Measurements from ENCODE around the gene DMXL1. TPM values are rescaled to one million over a fixed set of nuclear protein-coding genes. Genes with fewer than 3 reads are reported as not detected.

The DMXL1 gene
- total RNA-seq, 2 experiments from 2014 or later: 23.5 to 31.1 TPM

DNA sequence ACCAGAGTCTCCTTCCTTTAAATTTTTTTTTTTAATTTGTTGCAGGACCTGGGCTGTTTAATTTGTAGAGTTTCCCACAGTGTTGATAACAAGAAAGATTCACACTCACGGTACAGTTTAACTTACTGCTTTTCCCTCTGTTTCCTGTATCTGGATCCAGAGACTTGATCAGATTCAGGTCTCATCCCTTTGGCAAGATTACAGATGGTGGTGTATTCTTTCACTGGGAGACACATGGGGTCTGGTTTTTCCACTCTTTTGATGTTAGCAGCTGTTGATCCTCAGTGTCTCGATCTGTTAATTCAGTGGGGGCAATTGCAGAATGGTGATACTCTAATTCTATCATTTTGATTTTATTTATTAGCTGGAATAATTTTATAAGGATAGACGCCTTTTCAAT lies 209.5 kb downstream of the DMXL1 start:
- POLR2A ChIA-PET: no interaction called here
- no peaks in the 10 kb centered on the region for H3K27me3 Mint-ChIP-seq
- peak overlapping the region; percentile 23 for H3K4me3 Mint-ChIP-seq

DNA sequence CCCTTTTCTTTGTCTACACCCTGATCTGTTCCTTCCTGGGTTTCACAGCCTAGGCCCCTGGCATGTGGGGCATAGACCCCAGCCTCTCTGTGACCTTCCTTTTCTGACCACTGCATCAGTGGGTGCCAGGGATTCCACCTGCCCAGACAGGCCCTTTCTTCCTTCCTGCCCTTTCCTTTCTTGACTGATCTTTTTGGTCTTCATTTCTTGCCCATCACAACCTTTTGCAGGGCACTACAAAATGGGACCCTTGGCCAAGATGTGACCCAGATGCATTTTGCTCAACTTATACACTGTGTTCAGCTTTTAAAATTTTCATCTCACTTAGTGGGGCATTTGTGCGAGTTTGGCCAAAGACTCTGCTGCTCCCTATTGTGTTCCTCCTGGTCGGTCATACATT lies 211.7 kb downstream of the DMXL1 start:
- Mint-ChIP-seq H3K27me3 (no peaks in the 10 kb centered on the region), H3K4me1 (peaks cover 99% of the 10 kb centered on the region), H3K4me3 (no peak overlapping the region), H3K36me3 (ENCODE audit: low read depth) (peaks cover 59% of the 10 kb centered on the region), H3K27ac (peak overlapping the region; percentile 85), H3K9me3 (ENCODE audit: low read depth) (no peaks in the 10 kb centered on the region)
- ChIA-PET POLR2A (interaction anchor here (0.5 kb wide), 1 partner anchor 90 kb away, joined by 3 read pairs; no protein-coding TSS in a partner anchor), CTCF (interaction anchor here (1.4 to 1.9 kb wide), 4 partner anchors 9 to 127 kb away, joined by 3 to 7 read pairs (median 7); no protein-coding TSS in a partner anchor)
- intact Hi-C loops (cut with DNase I, micrococcal nuclease): no loop called here
- DNase-seq (no peak), ATAC-seq (no peak)

More for the DNA sequence above, 209.5 kb downstream of the DMXL1 start:
- peak overlapping the region; percentile 82 for H3K27ac Mint-ChIP-seq
- no peaks in the 10 kb centered on the region for H3K9me3 Mint-ChIP-seq (ENCODE audit: low read depth)
- DNase-seq (no peak), ATAC-seq (no peak)
- CTCF ChIA-PET: interaction anchor here (1.3 to 2.1 kb wide), 3 partner anchors 10 to 132 kb away, joined by 4 to 5 read pairs (median 4); no protein-coding TSS in a partner anchor
- peaks cover 98% of the 10 kb centered on the region for H3K4me1 Mint-ChIP-seq
- intact Hi-C loops (cut with DNase I, micrococcal nuclease): no loop called here
- peaks cover 74% of the 10 kb centered on the region for H3K36me3 Mint-ChIP-seq (ENCODE audit: low read depth)

DNA sequence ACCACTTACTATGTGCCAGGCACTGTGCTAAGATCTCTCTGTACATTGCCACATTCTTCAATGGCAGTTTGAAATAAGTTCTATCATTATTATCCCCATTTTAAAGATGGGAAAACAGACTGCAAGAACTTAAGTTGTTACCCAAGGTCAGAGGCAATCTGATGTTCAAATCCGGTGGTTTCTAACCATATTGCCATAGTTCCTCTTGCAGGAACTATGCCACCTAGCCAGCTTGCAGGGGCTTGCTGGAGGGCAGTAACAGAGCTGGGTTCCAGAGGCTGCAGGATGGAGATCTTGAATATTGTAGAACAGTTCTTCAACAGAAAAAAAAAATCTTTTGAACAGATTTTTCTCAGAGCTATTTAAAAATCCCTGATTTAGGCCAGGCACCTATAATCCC lies 213.1 kb downstream of the DMXL1 start:
- intact Hi-C loops (cut with DNase I, micrococcal nuclease): no loop called here
- DNase-seq: no peak
- H3K9me3 Mint-ChIP-seq (ENCODE audit: low read depth): no peaks in the 10 kb centered on the region
- H3K27me3 Mint-ChIP-seq: no peaks in the 10 kb centered on the region
- ChIA-PET CTCF (interaction anchor here (0.5 to 1.9 kb wide), 9 partner anchors 9 to 125 kb away, joined by 3 to 7 read pairs (median 4); no protein-coding TSS in a partner anchor), POLR2A (interaction anchor here (0.6 kb wide), 1 partner anchor 214 kb away, joined by 3 read pairs; no protein-coding TSS in a partner anchor)
- H3K4me3 Mint-ChIP-seq: peak overlapping the region; percentile 15
- H3K36me3 Mint-ChIP-seq (ENCODE audit: low read depth): peaks cover 46% of the 10 kb centered on the region
- H3K27ac Mint-ChIP-seq: peak overlapping the region; percentile 85
- H3K4me1 Mint-ChIP-seq: peaks cover 99% of the 10 kb centered on the region
- ATAC-seq: no peak

DNA sequence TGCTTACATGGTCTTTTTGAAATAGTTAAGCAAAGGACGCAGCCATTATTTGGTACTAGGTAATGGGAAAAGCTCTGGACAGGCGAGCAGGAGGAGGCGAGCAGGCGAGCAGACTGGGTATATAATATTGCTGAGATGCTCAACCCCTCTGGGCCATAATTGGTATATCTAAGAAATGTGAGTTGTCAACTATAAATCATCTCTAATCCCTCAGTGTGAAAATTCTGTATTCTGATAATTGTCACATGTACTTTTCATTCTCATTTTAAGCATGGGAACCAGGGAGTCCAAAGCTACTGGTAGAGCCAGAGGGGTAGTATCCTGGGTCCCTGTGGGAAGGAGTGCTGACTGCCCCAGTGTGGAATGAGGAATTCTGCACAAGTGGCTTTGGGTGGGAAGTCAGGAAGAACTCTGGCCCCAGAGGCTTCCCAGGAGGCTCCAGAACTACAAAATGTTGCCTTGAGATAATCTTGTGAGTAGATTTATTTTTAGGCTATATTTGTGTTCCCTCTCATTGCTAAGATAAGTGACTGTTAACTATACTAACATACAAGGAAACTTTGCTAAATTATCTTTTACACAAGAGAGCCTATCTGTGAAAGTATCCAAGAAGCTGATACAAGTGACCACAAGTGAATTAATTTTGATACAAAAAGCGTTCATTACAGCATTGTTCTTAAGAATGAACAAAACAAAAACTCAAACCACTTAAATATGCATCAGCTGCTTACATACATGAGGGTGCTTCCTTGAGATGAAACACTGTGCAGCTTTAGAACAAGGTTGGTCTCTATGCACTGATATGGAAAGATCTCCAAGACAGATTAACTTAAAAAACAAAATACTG lies 214.4 kb downstream of the DMXL1 start:
- Mint-ChIP-seq H3K9me3 (ENCODE audit: low read depth) (no peaks in the 10 kb centered on the region), H3K4me1 (peaks cover 100% of the 10 kb centered on the region), H3K36me3 (ENCODE audit: low read depth) (peaks cover 39% of the 10 kb centered on the region), H3K27me3 (no peaks in the 10 kb centered on the region), H3K27ac (peak overlapping the region; percentile 93), H3K4me3 (no peak overlapping the region)
- DNase-seq: no peak
- no peak for ATAC-seq
- POLR2A ChIA-PET: interaction anchor here (0.6 to 1.3 kb wide), 2 partner anchors 11 to 12 kb away, joined by 3 read pairs; no protein-coding TSS in a partner anchor
- CTCF ChIA-PET: interaction anchor here (0.7 kb wide), 1 partner anchor 128 kb away, joined by 4 read pairs; no protein-coding TSS in a partner anchor
- intact Hi-C loops (cut with DNase I, micrococcal nuclease): loop anchor here (5.0 kb wide), 1 partner anchor 57 kb away; no protein-coding TSS in a partner anchor

DNA sequence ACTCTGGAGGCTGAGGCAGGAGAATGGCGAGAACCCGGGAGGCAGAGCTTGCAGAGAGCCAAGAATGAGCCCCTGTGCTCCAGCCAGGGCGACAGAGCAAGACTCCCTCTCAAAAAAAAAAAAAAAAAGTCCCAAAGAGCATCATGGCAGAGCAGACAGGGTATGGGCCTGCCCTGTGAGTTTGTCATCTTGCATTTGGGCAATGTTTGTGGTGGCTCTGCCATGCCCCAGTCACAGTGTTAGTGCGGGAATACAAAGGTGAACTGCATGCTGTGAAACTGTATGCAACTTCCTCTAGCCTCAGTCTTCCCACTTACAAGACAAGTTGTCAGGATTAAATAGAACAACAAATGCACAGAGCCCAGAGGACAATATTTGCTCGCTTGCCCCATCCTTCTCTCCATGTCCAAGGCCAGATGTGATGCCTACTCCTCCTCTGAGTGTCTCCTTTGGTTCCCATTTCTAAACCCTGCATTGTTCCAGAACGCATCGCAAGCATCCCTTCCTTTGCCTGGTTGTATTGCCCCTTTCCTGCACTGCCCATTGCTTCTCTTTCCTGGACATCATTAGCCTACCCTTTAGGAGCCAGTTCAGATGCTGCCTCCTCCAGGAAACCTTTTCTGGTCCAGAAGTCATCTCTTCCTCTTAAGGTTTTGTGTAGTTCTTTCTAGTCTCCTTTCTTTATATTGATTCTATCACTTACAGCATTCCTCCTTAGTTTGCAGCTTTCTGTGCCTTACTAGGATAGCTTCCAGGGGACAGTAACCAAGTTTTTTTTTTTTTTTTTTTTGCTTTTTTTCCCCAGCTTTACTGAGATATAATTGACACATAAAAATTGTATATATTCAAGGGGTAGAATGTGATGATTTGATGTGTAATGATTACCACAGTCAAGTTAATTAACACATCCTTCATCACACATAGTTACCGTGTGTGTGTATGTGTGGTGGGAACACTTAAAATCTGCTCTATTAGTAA lies 215.9 kb downstream of the DMXL1 start:
- ChIA-PET POLR2A (interaction anchor here (1.2 to 1.3 kb wide), 2 partner anchors 12 to 54 kb away, joined by 3 read pairs; no protein-coding TSS in a partner anchor), CTCF (interaction anchor here (0.5 to 2.4 kb wide), 11 partner anchors 7 to 182 kb away, joined by 3 to 9 read pairs (median 3); no protein-coding TSS in a partner anchor)
- H3K27me3 Mint-ChIP-seq: no peaks in the 10 kb centered on the region
- H3K36me3 Mint-ChIP-seq (ENCODE audit: low read depth): peaks cover 34% of the 10 kb centered on the region
- peak overlapping the region; percentile 93 for H3K27ac Mint-ChIP-seq
- no peaks in the 10 kb centered on the region for H3K9me3 Mint-ChIP-seq (ENCODE audit: low read depth)
- ATAC-seq (peak; percentile 20), DNase-seq (peak; percentile 44)
- H3K4me3 Mint-ChIP-seq: peak overlapping the region; percentile 64
- intact Hi-C loops (cut with DNase I, micrococcal nuclease): loop anchor here (1.0 to 5.0 kb wide), 3 partner anchors 7 to 56 kb away; no protein-coding TSS in a partner anchor
- peaks cover 99% of the 10 kb centered on the region for H3K4me1 Mint-ChIP-seq

DNA sequence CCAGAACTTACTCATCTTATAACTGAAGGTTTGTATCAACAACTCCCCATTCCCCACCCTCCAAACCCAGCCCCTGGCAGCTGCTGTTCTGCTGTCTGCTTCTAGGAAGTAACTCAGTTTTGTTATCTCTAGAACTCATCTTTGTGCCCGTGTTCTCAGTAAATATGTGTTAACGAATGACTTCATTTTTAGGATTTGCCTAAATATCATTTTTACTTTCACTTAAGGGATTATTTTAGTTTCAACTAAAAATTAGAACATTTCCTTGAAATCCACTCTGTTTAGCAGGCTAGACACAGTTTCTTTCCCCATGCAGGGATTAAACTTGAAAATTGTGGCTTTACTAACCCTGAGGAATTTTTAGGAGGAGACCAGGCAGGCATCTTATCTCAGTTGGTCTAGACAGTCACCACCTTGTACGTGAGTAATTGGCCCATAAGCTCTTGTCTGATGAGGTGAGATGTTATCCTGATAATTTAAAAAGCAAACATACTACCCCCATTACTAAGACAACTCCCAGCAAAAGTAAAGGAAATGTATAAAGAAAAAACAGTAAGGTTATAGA lies 216.7 kb downstream of the DMXL1 start:
- Mint-ChIP-seq H3K36me3 (ENCODE audit: low read depth) (peaks cover 33% of the 10 kb centered on the region), H3K4me1 (peaks cover 99% of the 10 kb centered on the region), H3K27me3 (no peaks in the 10 kb centered on the region), H3K4me3 (peak overlapping the region; percentile 64), H3K9me3 (ENCODE audit: low read depth) (no peaks in the 10 kb centered on the region), H3K27ac (peak overlapping the region; percentile 93)
- ChIA-PET CTCF (interaction anchor here (0.5 to 2.4 kb wide), 11 partner anchors 8 to 181 kb away, joined by 3 to 9 read pairs (median 4); no protein-coding TSS in a partner anchor), POLR2A (interaction anchor here (1.2 kb wide), 1 partner anchor 53 kb away, joined by 3 read pairs; no protein-coding TSS in a partner anchor)
- intact Hi-C loops (cut with DNase I, micrococcal nuclease): loop anchor here (1.0 to 5.0 kb wide), 5 partner anchors 8 to 55 kb away; no protein-coding TSS in a partner anchor
- ATAC-seq (peak; percentile 65), DNase-seq (peak; percentile 71)

DNA sequence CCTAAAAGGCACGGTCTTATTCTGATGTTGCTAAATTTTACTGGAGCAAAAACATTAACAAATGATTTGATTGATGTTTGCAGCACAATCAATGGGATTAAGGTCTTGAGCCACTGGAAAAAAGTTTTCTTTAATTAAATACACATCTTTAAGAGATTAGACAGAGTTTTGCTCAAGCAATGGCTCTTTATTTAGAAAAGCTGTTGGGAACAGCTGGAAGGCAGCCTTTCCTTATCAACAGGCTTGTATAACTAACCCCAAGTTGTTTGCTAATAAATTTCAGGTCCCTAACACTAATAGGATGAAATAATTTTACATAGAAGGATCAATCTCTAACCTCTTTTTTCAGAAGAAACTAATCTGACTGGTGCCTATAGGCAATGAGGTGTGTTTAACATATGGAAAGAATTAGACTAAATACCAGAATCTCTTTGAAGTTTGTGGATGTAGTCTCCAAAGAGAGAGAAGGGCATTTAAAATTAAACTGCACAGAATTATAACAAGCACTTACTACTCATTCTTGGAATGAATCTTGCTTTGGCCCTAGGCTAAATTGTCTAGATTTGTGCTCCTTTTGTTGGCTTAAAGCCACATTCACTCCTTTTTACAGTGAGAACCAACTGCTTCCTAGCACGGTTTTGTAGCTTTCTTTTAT lies 217.6 kb downstream of the DMXL1 start:
- peaks cover 5% of the 10 kb centered on the region for H3K9me3 Mint-ChIP-seq (ENCODE audit: low read depth)
- ChIA-PET CTCF (interaction anchor here (1.0 to 3.2 kb wide), 6 partner anchors 9 to 123 kb away, joined by 3 to 12 read pairs (median 5); no protein-coding TSS in a partner anchor), POLR2A (interaction anchor here (1.2 kb wide), 1 partner anchor 52 kb away, joined by 3 read pairs; no protein-coding TSS in a partner anchor)
- peaks cover 31% of the 10 kb centered on the region for H3K36me3 Mint-ChIP-seq (ENCODE audit: low read depth)
- peak; percentile 17 for ATAC-seq
- H3K4me3 Mint-ChIP-seq: peak overlapping the region; percentile 64
- no peaks in the 10 kb centered on the region for H3K27me3 Mint-ChIP-seq
- DNase-seq: no peak
- intact Hi-C loops (cut with DNase I, micrococcal nuclease): loop anchor here (1.0 to 5.0 kb wide), 3 partner anchors 13 to 54 kb away; no protein-coding TSS in a partner anchor
- H3K27ac Mint-ChIP-seq: peak overlapping the region; percentile 93
- H3K4me1 Mint-ChIP-seq: peaks cover 96% of the 10 kb centered on the region

DNA sequence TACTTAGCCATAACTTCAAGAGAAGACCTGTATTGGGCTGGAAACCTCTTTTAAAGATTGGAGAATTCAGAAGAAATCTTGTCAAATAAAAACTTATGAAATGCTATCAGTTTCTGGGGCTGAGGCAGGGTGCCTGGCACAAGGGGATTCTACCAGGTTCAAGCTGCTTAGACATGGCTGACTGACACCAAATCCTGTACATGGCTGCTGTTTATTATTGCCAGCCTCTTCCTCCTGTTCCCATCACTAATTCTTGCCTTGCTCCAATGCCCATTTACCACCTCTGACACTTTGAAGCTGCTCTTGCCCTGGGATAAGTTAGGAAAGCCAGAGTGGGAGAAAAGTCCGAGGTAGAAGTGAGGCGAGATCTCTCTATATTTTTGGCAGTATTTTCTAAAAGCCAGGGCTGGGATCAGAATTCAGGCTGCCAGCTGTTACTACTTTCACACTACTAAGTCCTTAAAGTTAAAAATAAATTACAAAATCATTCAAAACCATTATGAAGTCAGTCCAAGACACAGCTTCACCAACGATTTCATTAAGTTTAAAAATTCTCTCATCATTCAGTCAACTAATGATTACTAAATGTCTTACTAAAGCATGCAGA lies 218.7 kb downstream of the DMXL1 start:
- H3K4me3 Mint-ChIP-seq: peak overlapping the region; percentile 43
- CTCF ChIA-PET: interaction anchor here (1.1 to 3.2 kb wide), 13 partner anchors 8 to 122 kb away, joined by 4 to 12 read pairs (median 7); no protein-coding TSS in a partner anchor
- no peaks in the 10 kb centered on the region for H3K27me3 Mint-ChIP-seq
- H3K27ac Mint-ChIP-seq: peak overlapping the region; percentile 93
- DNase-seq (no peak), ATAC-seq (peak; percentile 1)
- H3K36me3 Mint-ChIP-seq (ENCODE audit: low read depth): peaks cover 31% of the 10 kb centered on the region
- H3K4me1 Mint-ChIP-seq: peaks cover 90% of the 10 kb centered on the region
- POLR2A ChIA-PET: interaction anchor here (1.2 kb wide), 1 partner anchor 73 kb away, joined by 3 read pairs; no protein-coding TSS in a partner anchor
- intact Hi-C loops (cut with DNase I, micrococcal nuclease): loop anchor here (2.0 to 5.0 kb wide), 2 partner anchors 13 to 53 kb away; no protein-coding TSS in a partner anchor
- H3K9me3 Mint-ChIP-seq (ENCODE audit: low read depth): peaks cover 7% of the 10 kb centered on the region

DNA sequence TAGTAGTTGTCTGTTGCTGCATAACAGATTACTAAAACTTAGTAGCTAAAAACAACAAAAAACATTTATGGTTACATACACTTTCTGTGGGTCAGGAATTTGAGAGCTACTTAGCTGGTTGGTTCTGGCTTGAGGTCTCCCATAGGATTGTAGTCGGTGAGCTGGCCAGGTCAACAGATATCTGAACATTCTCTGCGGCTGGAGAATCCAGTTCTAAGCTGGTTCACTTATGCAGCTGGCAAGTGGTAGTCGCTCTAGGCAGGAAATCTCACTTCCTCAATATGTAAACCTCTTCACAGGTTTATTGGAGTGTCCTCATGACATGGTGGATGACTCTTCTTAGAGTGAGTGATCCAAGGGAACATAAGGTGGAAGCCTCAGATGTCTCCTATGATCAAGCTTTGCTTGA lies 219.3 kb downstream of the DMXL1 start:
- ChIA-PET CTCF (interaction anchor here (1.1 to 3.2 kb wide), 13 partner anchors 8 to 121 kb away, joined by 4 to 12 read pairs (median 7); no protein-coding TSS in a partner anchor), POLR2A (interaction anchor here (0.6 to 1.2 kb wide), 2 partner anchors 17 to 72 kb away, joined by 3 read pairs; no protein-coding TSS in a partner anchor)
- Mint-ChIP-seq H3K4me3 (peak overlapping the region; percentile 0), H3K36me3 (ENCODE audit: low read depth) (peaks cover 37% of the 10 kb centered on the region), H3K27me3 (no peaks in the 10 kb centered on the region), H3K9me3 (ENCODE audit: low read depth) (peaks cover 9% of the 10 kb centered on the region), H3K27ac (peak overlapping the region; percentile 93), H3K4me1 (peaks cover 84% of the 10 kb centered on the region)
- DNase-seq: no peak
- ATAC-seq: peak; percentile 55
- intact Hi-C loops (cut with DNase I, micrococcal nuclease): no loop called here
